NK-92 (cell line): ENCODE data around the gene CAPN7.

Experiments used
- DNase-seq: peaks from one replicate; lab custom pipeline; 2025; ENCODE audit not compliant: unreplicated experiment; lab: John Stamatoyannopoulos, UW

The CAPN7 gene

GRCh38 chr3:15198686-15199085 is 7.4 kb upstream of the CAPN7 start:
- no peak for DNase-seq

GRCh38 chr3:15199493-15200105 is 6.4 kb upstream of the CAPN7 start:
- no peak for DNase-seq

DNA sequence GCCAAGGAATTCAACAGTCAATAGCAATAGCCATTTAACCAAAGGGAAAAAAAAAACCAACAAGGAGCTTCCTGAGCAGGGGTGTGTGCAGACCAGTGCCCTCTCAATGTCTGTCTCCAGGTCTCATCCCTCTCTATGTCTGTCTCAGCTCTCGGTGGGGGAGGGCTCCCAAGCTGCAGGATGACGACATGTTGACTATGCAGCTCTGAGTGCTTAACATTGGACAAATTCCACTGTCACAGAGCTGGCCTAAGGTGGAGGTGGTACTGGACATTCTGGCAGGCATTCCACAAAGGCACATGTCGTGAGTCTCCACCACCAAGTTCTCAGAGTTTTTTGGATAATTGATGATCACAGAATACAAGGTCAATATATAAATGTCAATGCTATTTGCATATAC is 2.0 kb upstream of the CAPN7 start:
- DNase-seq: no peak

GRCh38 chr3:15205482-15205933 is 538 bp upstream of the CAPN7 start:
- no peak for DNase-seq

- no peak for DNase-seq
Observed at GRCh38 chr3:15206662-15207576, 873 bp downstream of the CAPN7 start.

GRCh38 chr3:15207836-15208504 is 1.9 kb downstream of the CAPN7 start:
- DNase-seq: no peak

DNA sequence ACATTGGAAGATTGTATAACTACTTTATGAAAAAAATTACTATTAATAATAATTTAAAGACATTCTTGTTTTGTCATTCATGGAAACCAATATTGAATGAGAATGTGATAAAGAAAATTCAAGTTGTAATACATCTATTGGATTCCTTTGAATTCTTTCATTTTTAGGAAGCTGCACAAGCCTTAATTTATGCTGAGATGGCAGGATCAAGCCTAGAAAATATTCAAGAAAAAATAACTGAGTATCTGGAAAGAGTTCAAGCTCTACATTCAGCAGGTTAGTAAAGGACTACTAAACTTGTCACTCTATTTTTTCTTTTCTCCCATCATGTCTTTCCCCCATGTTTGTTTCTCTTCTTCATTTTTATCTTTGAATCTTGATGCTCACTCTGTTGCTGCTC is 5.9 kb downstream of the CAPN7 start:
- DNase-seq: no peak

- no peak for DNase-seq
Observed at GRCh38 chr3:15214758-15215157, 8.7 kb downstream of the CAPN7 start.

GRCh38 chr3:15215996-15216395 is 9.9 kb downstream of the CAPN7 start:
- DNase-seq: no peak

GRCh38 chr3:15216501-15216900 is 10.5 kb downstream of the CAPN7 start:
- no peak for DNase-seq

DNA sequence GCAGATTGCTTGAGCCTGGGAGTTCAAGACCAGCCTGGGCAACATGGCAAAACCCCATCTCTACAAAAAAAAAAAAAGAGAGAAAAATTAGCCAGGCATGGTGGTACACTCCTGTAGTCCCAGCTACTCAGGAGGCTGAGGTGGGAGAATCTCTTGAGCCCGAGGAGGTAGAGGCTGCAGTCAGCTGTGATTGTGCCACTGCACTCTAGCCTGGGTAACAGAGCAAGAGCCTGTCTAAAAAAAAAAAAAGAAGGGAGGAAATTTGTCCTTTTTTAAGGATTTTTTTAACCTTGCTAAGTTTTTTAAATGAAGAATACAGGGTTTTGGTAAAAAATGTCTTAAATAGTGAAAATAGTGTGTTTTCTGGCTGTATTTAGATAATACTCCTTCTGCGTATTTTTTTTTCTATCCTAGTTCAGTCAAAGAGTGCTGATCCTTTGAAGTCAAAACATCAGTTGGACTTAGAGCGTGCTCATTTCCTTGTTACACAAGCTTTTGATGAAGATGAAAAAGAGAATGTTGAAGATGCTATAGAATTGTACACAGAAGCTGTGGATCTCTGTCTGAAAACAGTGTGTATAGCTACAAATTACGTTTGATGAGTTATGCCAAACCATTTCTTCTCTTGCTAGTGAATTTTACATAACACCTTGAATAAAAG is 11.1 kb downstream of the CAPN7 start:
- DNase-seq: no peak

DNA sequence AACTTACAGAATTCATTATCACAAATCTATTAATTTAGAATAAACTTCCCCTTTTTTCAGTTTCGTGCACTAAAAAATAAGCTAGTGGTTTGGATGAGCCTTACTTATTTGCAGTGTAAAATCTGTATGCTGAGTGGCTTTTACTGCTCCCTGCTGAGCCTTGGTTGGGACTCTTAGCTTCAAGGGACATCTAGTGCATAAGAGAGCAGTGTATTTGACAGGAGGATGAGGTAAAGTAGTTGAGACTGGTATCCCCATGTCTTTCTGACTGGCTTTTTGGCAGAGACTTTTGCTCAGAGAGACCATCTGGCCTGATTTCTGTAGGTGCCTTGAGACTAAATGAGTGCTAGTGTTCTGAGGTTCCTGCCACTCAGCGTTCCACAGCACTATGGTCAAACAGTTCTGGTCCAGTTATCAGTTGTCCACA is 11.8 kb downstream of the CAPN7 start:
- no peak for DNase-seq

DNA sequence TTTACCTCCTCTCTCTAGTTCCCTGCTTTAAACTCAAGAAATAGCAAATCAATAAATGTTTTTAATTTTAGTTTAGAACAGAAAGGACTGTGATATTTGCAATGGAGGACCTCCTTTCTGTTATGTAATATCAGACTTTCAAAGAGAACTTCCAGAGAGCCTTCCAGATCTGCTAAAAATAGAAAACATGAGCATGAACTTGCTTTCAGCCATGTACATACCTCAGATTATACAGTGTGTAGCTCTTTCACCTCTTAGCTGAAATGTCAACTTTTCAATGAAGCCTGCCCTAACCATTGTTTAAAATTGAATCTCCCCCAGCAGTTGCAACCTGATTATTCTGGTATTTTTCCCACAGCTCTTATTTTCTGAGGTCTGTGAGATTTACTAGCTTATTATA is 12.6 kb downstream of the CAPN7 start:
- no peak for DNase-seq

DNA sequence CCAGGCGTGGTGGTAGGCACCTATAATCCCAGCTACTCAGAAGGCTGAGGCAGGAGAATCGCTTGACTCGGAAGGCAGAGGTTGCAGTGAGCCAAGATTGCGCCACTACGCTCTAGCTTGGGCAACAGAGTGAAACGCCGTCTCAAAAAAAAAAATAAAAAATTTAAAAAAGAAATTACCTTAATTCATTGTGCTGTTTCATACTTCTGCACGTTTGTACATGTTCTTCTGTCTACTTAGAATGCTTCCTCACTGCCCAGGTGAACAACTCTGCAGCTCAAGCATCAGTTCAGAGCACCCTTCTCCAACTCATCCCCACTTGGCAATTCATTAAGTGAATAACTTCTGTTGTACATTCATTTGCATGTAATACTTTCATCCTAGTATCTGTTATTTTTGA is 14.0 kb downstream of the CAPN7 start:
- DNase-seq: no peak

DNA sequence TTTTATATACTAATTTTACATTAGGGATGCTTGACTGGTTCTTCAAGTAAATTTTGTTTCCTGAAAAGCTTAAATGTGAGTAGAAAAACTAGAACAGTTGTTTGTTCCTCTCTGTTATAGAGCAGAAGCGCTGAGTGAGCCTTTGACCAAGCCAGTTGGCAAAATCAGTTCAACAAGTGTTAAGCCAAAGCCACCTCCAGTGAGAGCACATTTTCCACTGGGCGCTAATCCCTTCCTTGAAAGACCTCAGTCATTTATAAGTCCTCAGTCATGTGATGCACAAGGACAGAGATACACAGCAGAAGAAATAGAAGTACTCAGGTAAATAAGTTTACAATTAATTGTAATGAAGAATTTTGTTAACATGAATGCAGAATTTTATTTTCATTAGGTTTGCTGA is 14.6 kb downstream of the CAPN7 start:
- DNase-seq: no peak

DNA sequence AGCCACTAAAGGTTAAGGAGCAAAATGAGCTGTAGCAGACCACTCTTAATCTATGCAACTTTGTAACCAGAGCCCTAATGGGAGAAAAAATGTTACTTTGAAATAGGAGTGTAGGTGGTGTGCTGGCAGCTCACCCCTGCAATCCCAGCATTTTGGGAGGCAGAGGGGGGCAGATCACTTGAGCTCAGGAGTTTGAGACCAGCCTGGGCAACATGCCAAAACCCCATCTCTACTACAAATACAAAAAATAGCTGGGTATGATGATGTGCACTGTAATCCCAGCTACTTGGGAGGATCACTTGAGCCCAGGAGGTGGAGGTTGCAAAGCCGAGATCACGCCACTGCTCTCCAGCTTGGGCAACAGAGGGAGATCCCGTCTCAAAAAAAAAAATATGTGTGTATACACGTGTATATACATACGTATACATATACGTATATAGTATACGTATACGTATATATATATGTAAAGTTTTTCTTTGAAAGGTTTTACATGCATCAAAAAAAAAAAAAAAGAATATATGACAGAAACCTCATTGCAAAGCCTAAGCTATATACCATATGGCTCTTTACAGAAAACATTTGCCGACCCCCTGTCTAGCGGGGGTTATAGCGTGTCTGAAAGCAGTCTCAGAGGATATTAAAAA is 15.7 kb downstream of the CAPN7 start:
- no peak for DNase-seq

- DNase-seq: no peak
Observed at GRCh38 chr3:15223685-15224572, 17.9 kb downstream of the CAPN7 start.

DNA sequence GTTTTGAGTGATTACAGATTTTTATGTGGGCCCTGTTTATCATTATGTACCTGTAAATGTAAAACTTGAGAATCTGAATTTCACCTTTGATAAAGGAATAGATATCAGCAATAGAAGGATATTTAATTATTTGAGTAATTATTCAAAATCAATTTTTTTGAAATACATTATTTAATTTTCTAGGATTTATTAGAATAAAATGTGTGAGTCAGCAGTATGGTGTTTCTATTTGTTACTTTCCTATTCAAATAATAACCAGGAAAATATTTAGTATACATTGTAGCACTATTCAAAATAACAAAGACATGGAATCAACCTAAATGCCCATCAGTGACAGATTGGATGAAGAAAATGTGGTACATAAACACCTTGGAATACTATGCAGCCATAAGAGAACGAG is 22.1 kb downstream of the CAPN7 start:
- no peak for DNase-seq

DNA sequence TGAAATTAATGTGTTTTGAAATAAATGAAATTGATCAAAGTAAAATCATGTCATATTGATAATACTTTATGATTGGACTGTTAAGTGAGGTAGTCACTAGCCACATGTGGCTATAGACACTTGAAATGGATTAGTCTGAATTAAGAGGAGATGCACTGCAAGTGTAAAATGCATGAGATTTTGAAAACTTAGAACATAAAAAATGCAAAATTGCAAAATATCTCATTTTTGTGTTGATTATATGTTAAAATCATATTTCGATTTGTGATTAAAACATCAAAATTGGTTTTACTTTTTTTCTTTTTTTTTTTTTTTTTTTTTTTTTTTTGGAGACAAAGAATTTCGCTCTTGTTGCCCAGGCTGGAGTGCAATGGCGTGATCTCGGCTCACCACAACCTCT is 23.2 kb downstream of the CAPN7 start:
- no peak for DNase-seq

GRCh38 chr3:15241341-15241740 is 35.3 kb downstream of the CAPN7 start:
- DNase-seq: no peak
